ENCODE measurements around the gene LGR6.
"Not testable (repeated sequence)": the region's sequence is repeated elsewhere in the genome, so short reads cannot be mapped to it uniquely, and the experiment has no call there.

LGR6 gene

DNA sequence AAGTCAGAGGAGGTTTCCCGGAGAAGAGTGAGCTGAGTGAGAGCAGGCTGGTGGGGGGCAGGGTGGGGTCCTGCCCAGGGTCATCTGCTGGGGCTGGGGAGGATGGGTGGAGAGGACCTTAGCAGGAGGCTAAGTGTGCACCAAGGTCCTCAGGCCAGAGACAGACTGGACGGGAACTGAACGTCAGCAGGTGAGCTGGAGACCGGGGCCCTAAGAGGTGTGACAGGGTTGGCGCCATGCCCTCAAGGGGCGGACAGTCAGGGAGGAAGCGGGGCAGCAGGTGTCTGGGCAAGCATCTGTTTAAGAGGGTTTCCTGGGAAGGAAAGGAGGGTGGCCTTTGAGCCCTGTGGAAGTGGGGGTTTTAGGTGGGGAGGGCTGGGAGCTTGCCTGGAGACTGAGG lies 19.6 kb upstream of the LGR6 start:
- no peak overlapping the region for H3K4me2 ChIP-seq (ENCODE audit: low read length)
- no peak for TF ChIP-seq EZH2phosphoT487 (IDR thresholded peaks at IDR 0.05; ENCODE audit: low read depth)
- TF ChIP-seq, protein P1, sequence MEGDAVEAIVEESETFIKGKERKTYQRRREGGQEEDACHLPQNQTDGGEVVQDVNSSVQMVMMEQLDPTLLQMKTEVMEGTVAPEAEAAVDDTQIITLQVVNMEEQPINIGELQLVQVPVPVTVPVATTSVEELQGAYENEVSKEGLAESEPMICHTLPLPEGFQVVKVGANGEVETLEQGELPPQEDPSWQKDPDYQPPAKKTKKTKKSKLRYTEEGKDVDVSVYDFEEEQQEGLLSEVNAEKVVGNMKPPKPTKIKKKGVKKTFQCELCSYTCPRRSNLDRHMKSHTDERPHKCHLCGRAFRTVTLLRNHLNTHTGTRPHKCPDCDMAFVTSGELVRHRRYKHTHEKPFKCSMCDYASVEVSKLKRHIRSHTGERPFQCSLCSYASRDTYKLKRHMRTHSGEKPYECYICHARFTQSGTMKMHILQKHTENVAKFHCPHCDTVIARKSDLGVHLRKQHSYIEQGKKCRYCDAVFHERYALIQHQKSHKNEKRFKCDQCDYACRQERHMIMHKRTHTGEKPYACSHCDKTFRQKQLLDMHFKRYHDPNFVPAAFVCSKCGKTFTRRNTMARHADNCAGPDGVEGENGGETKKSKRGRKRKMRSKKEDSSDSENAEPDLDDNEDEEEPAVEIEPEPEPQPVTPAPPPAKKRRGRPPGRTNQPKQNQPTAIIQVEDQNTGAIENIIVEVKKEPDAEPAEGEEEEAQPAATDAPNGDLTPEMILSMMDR (IDR thresholded peaks at IDR 0.05; ENCODE audit: low read depth, low read length) = no peak
- no peaks in the 10 kb centered on the region for H3K36me3 ChIP-seq (replicated peaks; ENCODE audit: low read depth, low read length)
- H2AFZ ChIP-seq (ENCODE audit: low read depth, low read length) = no peak overlapping the region
- peaks cover 6% of the 10 kb centered on the region for H3K27me3 ChIP-seq (ENCODE audit: low read depth, low read length)
- H3K79me2 ChIP-seq (ENCODE audit: low read length) = no peaks in the 10 kb centered on the region
- no peaks in the 10 kb centered on the region for H4K20me1 ChIP-seq (ENCODE audit: insufficient read depth, low read length)
- H3K9ac ChIP-seq (ENCODE audit: low read length) = no peak overlapping the region
- no peak overlapping the region for H3K27ac ChIP-seq (ENCODE audit: low read length)
- H3K4me3 ChIP-seq (ENCODE audit: low read length) = no peak overlapping the region
- H3K9me3 ChIP-seq (ENCODE audit: insufficient read depth, low read length) = no peaks in the 10 kb centered on the region
- peaks cover 5% of the 10 kb centered on the region for H3K4me1 ChIP-seq (ENCODE audit: low read length)

DNA sequence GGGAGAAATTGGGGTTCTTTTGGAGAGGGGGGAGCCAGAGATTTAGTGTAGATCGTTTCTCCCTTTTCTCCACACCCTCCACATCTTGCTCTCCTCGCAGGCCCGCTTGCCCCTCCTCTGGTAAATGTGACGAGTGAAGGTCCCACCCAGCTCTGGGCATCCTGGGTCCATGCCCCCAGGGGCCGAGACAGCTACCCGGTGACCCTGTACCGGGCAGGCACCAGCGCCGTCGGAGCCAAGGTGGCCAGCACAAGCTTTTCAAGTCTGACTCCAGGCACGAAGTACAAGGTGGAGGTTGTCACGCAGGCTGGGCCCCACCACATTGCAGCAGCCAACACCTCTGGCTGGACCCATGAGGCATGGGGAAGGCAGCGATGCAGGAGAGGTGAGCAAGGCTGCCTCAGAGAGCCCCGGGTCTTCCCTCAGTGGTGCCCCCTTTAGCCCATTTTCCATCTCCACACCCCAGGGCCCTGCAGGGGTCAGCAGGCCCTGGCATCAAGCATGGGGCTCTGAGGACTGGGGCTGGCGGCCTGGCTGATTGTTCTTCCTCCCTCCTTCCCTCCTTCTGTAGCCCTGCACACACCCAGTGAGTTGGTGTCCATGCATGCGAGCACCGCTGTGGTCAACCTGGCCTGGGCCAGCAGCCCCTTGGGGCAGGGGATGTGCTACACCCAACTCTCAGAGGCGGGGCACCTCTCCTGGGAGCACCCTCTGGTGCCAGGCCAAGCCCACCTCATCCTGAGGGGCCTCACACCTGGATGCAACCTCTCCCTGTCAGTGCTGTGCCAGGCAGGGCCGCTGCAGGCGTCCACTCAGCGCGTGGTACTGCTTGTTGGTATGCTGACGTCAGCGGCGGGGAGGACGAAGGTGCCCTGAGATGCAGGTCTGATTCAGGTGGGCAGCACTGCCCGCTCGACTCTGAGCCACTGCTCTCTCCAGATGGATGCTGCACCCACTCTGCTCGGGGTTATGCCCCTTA lies 16.4 kb upstream of the LGR6 start:
- no peaks in the 10 kb centered on the region for H4K20me1 ChIP-seq (ENCODE audit: insufficient read depth, low read length)
- no peak overlapping the region for H3K4me3 ChIP-seq (ENCODE audit: low read length)
- no peak overlapping the region for H3K27ac ChIP-seq (ENCODE audit: low read length)
- H3K9ac ChIP-seq (ENCODE audit: low read length) = no peak overlapping the region
- no peaks in the 10 kb centered on the region for H3K36me3 ChIP-seq (replicated peaks; ENCODE audit: low read depth, low read length)
- H3K27me3 ChIP-seq (ENCODE audit: low read depth, low read length) = peaks cover 13% of the 10 kb centered on the region
- no peaks in the 10 kb centered on the region for H3K79me2 ChIP-seq (ENCODE audit: low read length)
- TF ChIP-seq EZH2phosphoT487 (IDR thresholded peaks at IDR 0.05; ENCODE audit: low read depth) = no peak
- TF ChIP-seq, protein P1 (IDR thresholded peaks at IDR 0.05; ENCODE audit: low read depth, low read length) = 0 out of 2 replicates have a peak, but pooled peaks have one; percentile 5
- H3K4me1 ChIP-seq (ENCODE audit: low read length) = peaks cover 22% of the 10 kb centered on the region
- no peak overlapping the region for H3K4me2 ChIP-seq (ENCODE audit: low read length)
- no peaks in the 10 kb centered on the region for H3K9me3 ChIP-seq (ENCODE audit: insufficient read depth, low read length)
- H2AFZ ChIP-seq (ENCODE audit: low read depth, low read length) = no peak overlapping the region

DNA sequence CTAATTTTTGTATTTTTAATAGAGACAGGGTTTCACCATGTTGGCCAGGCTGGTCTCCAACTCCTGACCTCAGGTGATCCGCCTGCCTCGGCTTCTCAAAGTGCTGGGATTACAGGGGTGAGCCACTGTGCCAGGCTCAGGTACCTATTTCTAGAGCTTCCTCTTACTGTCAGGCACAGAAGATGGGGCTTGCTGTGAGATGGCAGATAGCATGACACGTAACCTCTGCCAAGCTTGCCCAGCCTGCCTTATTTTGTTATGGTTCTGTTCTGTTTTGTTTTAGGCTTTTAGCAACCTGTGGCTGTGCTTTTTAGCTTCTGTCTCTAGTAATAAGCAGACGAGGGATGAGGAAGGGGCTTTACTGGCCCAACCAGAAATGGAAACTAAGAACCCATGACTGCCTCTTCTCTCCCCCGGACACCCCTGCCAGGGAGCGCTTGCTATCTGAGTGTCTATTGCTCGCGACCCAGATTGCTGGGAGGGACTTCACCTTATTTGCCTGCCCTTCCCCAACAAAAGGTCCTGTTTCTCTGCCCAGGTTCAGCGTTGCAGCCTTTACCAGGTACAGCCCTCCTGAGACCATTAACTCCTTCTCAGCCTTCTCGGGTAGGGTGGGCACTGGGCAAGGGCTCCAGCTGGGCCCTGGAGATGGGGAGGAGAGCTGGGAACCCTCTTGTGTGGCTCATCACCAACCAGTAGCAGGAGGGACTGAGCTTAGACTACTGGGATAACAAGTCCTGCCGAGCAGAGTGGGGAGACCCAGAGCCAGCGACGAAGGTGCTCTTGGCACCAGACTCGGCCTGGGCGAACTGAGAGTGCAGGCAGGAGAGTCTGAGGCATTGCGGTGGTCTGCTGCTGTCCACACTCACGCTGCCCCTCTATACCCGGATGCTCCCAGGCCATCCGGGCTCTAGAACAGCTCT lies 13.5 kb upstream of the LGR6 start:
- H3K4me2 ChIP-seq (ENCODE audit: low read length) = peak overlapping the region; percentile 67
- peak overlapping the region; percentile 59 for H3K27ac ChIP-seq (ENCODE audit: low read length)
- H3K79me2 ChIP-seq (ENCODE audit: low read length) = no peaks in the 10 kb centered on the region
- TF ChIP-seq EZH2phosphoT487 (IDR thresholded peaks at IDR 0.05; ENCODE audit: low read depth) = no peak
- TF ChIP-seq, protein P1 (IDR thresholded peaks at IDR 0.05; ENCODE audit: low read depth, low read length) = no peak
- H3K9ac ChIP-seq (ENCODE audit: low read length) = peak overlapping the region; percentile 40; the same call in 1 of the 2 replicates
- H2AFZ ChIP-seq (ENCODE audit: low read depth, low read length) = peak overlapping the region; percentile 19; the same call in 1 of the 2 replicates
- H3K27me3 ChIP-seq (ENCODE audit: low read depth, low read length) = peaks cover 20% of the 10 kb centered on the region
- H3K9me3 ChIP-seq (ENCODE audit: insufficient read depth, low read length) = no peaks in the 10 kb centered on the region
- H3K4me3 ChIP-seq (ENCODE audit: low read length) = peak overlapping the region; percentile 57
- H3K36me3 ChIP-seq (replicated peaks; ENCODE audit: low read depth, low read length) = no peaks in the 10 kb centered on the region
- H3K4me1 ChIP-seq (ENCODE audit: low read length) = peaks cover 25% of the 10 kb centered on the region
- H4K20me1 ChIP-seq (ENCODE audit: insufficient read depth, low read length) = no peaks in the 10 kb centered on the region

DNA sequence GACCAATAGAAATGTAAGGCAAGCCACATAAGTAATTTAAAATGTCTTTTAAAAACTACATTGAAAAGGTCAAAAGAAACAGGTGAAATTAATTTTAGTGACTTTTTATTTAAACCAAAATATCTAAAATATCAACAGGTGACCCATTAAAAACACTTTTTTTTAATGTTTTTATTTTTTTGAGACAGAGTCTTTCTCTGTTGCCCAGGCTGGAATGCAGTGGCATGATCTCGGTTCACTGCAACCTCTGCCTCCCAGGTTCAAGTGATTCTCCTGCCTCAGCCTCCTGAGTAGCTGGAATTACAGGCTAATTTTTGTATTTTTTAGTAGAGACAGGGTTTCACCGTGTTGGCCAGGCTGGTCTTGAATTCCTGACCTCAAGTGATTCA lies 12.9 kb upstream of the LGR6 start:
- H3K4me1 ChIP-seq (ENCODE audit: low read length) = peaks cover 25% of the 10 kb centered on the region
- not testable (repeated sequence) for H2AFZ ChIP-seq (ENCODE audit: low read depth, low read length); H3K9ac ChIP-seq (ENCODE audit: low read length); H3K36me3 ChIP-seq (replicated peaks; ENCODE audit: low read depth, low read length); H3K79me2 ChIP-seq (ENCODE audit: low read length); H3K9me3 ChIP-seq (ENCODE audit: insufficient read depth, low read length); H3K27ac ChIP-seq (ENCODE audit: low read length); H4K20me1 ChIP-seq (ENCODE audit: insufficient read depth, low read length)
- peaks cover 24% of the 10 kb centered on the region for H3K27me3 ChIP-seq (ENCODE audit: low read depth, low read length)
- H3K4me2 ChIP-seq (ENCODE audit: low read length) = peak overlapping the region; percentile 67
- peak overlapping the region; percentile 57 for H3K4me3 ChIP-seq (ENCODE audit: low read length)
